Ramos (cell line): Measurements from ENCODE around the gene OR4B1.
"Not testable (repeated sequence)": the region's sequence is repeated elsewhere in the genome, so short reads cannot be mapped to it uniquely, and the experiment has no call there.

Source experiments
- in situ Hi-C: fragments of 300-500 bp; cut with MboI; formaldehyde crosslinking; loops from one replicate; pipeline ENCODE4 v1.14.3; 2022; ENCODE audit warnings: low sequenced_read_pairs; ENCODE audit not compliant: unreplicated experiment

OR4B1 gene

DNA sequence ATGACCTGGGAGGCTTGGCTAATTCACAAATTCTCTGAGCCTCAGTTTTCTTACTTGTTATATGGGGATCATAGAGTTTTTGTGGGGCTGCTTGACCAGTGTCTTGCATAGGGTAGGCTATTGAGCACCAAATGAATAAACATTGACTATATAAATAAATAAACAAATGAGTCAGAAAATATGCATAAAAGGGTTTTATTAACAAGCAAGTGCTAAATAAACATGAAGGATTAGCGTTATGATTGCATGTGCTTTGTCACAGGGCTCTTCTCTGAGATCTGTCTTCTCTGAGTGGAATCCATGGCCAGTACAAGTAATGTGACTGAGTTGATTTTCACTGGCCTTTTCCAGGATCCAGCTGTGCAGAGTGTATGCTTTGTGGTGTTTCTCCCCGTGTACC is at the start of gene OR4B1:
TSS of gene OR4B1 (plus strand) at position 301 of the 400 bp plus-strand sequence. CDS start at position 301, 0 bp downstream.
- in situ Hi-C loops: no loop called here

DNA sequence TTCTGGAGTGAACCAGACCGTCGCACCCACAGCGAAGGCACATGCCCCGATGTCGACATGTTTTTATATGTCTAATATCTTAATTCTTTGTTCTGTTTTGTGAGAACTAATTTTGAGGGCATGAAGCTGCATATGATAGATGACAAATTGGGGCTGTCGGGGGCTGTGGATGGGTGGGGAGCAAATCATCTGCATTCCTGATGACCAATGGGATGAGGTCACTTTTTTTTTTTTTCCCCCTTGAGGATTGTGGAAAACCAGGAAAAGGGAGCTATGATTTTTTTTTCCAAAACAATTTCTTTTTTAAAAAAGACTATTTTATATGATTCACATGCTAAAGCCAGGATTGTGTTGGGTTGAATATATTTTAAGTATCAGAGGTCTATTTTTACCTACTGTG is 49.2 kb upstream of the OR4B1 start:
- in situ Hi-C loops: no loop called here

DNA sequence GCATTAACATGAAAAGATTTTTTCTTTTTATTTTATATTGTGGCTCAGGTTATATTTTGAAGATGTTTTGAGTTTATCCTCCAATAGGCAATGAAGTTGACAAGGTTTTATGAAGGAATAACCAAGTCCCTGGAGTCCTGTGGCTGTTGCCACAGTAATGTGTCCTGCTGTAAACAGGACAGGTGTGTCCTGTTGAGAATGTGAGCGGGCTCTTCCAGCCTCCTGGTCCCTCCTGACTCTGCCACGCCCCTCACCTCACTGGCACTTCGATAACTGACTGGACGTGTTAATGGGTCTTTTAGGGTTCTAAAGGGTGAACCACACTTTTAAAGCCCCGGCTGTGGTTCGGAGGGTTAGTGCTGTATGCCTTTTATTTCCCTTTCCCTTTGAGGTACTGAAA is 47.8 kb upstream of the OR4B1 start:
- in situ Hi-C loops: no loop called here

DNA sequence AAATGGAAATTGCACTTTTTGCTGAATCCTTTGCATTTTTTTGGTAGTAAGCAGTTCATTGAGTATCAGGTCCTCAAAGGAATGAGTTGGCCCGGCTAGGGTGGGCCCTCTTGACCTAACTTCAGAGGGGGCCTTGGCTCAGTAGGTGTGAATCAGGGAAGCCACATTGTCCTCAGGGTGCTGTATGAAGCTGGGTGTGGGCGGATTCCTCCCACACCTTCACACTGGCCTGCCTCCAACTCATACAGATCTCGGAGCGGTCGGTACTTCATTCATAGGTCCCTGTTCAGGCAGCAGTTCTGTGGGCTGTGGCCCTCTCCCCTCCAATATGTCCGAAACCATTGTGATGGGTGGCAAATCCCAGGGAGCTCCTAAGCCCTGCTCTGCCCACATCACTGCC is 47.4 kb upstream of the OR4B1 start:
- in situ Hi-C loops: no loop called here

DNA sequence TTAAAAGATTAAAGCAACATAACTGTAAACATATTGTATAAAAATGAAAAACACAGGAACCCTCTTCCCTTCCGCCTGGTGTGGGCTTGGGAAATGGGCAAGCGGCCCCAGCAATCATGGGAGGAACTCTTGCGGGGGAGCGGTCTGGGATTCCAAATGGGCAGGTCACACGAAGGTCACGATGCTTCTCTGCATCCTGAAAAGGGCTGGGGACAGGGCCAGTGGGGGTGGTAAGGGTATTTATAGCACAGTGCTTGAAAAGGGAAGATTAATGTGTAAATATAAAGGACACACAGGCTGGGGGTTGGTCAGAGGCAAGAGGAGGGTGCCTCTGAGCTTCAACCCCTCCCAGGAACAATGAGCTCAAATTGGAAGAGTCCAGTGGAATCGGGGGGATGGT is 46.9 kb upstream of the OR4B1 start:
- in situ Hi-C loops: no loop called here

- in situ Hi-C loops: no loop called here
Observed at GRCh38 chr11:48170241-48171233, 46.1 kb upstream of the OR4B1 start.

DNA sequence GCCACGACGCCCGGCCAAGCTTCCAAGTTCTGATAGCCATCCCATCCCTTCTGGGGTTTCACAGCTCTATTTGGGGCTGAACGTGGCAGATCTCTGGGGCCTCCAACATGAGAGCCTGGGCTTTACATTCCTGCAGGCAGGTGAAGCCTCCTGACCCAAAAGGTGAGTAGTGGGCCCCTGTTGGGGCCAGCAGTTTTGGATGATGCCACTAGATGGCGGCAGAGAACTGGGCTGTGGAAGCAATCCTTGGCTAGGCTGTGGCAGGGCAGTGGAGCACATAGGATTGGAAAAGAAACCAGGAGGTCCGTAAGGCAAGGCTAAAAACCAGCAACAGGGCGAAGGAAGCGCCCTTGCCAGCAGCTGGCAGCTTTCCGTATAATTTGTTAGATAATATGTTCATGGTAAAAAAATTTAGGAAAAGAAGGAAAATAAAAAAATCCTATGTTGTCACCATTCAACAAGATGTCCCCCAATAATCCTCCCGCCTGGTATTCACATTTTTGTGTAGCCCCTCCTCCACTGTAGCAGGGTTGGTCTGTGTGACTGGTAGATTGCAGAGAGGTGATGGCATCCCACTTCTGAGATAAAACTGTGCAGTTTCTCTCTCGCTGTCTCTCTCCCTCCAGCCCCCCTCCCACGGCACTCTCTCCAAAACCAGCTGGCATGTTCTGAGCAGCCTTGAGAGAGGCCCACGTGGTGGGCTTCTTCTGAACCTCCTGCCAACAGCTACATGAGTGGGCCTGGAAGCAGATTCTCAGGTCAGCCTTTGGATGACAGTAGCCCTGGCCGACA is 43.6 kb upstream of the OR4B1 start:
- in situ Hi-C loops: no loop called here

DNA sequence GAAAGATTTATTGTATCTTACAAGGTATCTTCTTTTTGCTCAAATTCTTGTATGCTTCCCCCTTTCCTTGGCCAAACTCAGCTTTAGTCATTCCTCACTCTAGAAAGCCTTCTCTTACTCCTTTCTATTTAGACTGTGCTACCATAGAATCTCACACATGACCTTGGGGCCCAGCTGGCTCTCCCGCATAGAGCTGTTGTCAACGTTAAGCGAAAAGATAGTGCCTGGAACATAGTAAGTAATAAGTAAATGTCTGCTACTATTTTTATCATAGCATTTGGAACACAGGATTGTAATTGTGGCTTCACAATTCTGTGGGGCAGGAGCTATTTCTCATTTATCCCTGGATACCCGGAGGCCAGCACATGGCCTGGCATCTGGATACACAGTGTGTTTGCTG is 38.9 kb upstream of the OR4B1 start:
- in situ Hi-C loops: no loop called here

DNA sequence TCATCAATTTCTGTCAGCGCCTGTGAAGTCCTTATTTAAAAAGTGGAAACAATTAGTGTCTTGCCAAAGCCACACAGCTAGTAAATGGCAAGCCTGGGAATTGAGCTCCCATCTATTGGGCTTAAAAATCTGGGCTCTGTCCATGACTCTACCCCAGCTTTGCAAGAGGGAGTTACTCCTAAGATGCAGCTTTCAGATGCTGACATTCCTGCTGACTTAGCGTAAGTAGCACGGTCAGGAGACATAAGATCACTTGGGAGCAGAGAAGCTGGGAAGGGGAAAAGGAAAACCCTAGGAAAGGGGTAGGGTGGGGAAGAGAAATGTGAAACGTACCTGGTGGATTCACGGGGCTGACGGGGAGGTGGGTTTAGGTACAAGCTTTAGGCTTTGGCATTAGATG is 36.0 kb upstream of the OR4B1 start:
- in situ Hi-C loops: no loop called here

GRCh38 chr11:48182860-48183526 is 33.6 kb upstream of the OR4B1 start:
- in situ Hi-C loops: no loop called here

- in situ Hi-C loops: no loop called here
Observed at GRCh38 chr11:48184452-48184851, 32.2 kb upstream of the OR4B1 start.

DNA sequence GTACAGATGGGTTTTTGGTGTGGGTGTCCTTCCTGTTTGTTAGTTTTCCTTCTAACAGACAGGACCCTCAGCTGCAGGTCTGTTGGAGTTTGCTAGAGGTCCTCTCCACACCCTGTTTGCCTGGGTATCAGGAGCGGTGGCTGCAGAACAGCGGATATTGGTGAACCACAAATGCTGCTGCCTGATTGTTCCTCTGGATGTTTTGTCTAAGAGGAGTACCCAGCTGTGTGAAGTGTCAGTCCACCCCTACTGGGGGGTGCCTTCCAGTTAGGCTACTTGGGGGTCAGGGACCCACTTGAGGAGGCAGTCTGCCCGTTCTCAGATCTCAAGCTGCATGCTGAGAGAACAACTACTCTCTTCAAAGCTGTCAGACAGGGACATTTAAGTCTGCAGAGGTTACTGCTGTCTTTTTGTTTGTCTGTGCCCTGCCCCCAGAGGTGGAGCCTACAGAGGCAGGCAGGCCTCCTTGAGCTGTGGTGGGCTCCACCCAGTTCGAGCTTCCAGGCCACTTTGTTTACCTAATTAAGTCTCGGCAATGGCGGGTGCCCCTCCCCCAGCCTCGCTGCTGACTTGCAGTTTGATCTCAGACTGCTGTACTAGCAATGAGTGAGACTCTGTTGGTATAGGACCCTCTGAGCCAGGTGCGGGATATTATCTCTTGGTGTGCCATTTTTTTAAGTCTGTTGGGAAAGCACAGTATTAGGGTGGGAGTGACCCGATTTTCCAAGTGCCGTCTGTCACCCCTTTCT is 25.5 kb upstream of the OR4B1 start:
- in situ Hi-C loops: not testable (repeated sequence)

GRCh38 chr11:48193876-48194275 is 22.7 kb upstream of the OR4B1 start:
- in situ Hi-C loops: no loop called here

DNA sequence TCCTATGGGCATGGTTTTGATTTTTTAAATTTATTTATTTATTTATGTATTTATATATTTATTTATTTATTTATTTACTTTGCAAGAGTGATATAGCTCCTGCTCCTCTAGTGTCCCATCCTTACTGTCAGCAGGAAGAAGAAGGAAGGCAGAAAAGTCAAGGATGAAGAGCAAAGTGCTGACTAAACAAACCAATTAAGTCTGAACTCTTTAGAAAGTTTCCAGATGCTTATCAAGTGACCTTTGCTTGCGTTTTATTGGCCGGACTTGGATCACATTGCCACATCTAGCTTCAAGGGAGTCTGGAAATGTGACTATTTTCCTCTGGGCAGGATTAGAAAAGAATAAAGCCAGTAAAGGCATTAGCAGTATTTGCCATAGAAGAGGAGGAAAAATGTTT is 8.7 kb upstream of the OR4B1 start:
- in situ Hi-C loops: no loop called here

GRCh38 chr11:48210052-48210451 is 6.6 kb upstream of the OR4B1 start:
- in situ Hi-C loops: no loop called here

- in situ Hi-C loops: loop anchor here (25.0 kb wide), 1 partner anchor 91 kb away; no protein-coding TSS in a partner anchor
Observed at GRCh38 chr11:48228761-48229160, 12.2 kb downstream of the OR4B1 start.

DNA sequence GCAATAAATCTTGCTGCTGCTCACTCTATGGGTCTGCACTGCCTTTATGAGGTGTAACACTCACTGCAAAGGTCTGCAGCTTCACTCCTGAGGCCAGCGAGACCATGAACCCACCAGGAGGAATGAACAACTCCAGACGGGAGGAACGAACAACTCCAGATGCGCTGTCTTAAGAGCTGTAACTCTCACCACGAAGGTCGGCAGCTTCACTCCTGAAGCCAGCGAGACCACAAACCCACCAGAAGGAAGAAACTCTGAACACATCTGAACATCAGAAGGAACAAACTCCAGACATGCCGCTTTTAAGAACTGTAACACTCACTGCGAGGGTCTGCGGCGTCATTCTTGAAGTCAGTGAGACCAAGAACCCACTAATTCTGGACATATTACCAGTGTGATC is 13.4 kb downstream of the OR4B1 start:
- in situ Hi-C loops: loop anchor here (25.0 kb wide), 1 partner anchor 93 kb away; no protein-coding TSS in a partner anchor

- in situ Hi-C loops: loop anchor here (25.0 kb wide), 1 partner anchor 100 kb away; no protein-coding TSS in a partner anchor
Observed at GRCh38 chr11:48237727-48238126, 21.1 kb downstream of the OR4B1 start.

DNA sequence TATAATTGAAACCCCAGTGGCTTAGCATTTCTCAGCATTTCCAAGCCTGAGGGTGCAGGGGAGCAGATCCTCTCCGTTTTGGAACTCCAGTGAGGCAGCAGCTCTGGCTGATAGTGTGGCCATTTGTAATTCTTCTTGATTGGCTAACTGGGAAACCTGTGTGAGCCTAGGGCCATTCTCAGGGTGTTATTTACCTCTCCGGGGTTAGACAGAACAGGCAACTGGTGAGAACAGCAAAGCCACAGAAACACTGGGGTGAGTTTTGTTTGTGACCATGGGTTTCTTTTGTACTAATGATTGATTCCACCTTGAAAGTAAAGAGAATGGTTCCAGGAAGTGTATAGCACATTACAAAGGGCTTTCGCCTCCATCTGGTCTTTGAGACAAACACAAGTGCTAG is 25.9 kb downstream of the OR4B1 start:
- in situ Hi-C loops: loop anchor here (25.0 kb wide), 1 partner anchor 105 kb away; no protein-coding TSS in a partner anchor

- in situ Hi-C loops: loop anchor here (25.0 kb wide), 1 partner anchor 108 kb away; no protein-coding TSS in a partner anchor
Observed at GRCh38 chr11:48244804-48245203, 28.2 kb downstream of the OR4B1 start, which contains the start of gene OR4X2. TSS of gene OR4X2 (plus strand) at chr11:48245104. CDS start at chr11:48245104, 0 bp downstream.
